Smooth muscle cell (in vitro differentiated cells): ENCODE data around the gene CENPN. TPM values are rescaled to one million over a fixed set of nuclear protein-coding genes. Genes with fewer than 3 reads are reported as not detected.

Experiments used
- DNase-seq: peaks from one replicate; lab custom pipeline; 2025; ENCODE audit not compliant: unreplicated experiment; lab: John Stamatoyannopoulos, UW
- H2AFZ ChIP-seq: fragments of 200-600 bp; sonication (generic); 2 replicates; pipeline ENCODE4 v1.6.0; 2016; ENCODE audit warnings: antibody characterized with exemption, low read depth, mild to moderate bottlenecking
- H3F3A ChIP-seq: fragments of 200-600 bp; sonication (generic); 2 replicates; pipeline ENCODE4 v1.6.0; 2017; ENCODE audit warnings: antibody characterized with exemption, low read depth
- H3K27ac ChIP-seq: fragments of 200-600 bp; sonication (generic); 2 replicates; pipeline ENCODE4 v1.5.1; 2016; ENCODE audit warnings: low read depth, mild to moderate bottlenecking
- H3K27me3 ChIP-seq: fragments of 200-600 bp; sonication (generic); 2 replicates; pipeline ENCODE4 v1.6.1; 2016; ENCODE audit warnings: low read depth, mild to moderate bottlenecking
- H3K36me3 ChIP-seq: fragments of 200-600 bp; sonication (generic); 2 replicates; pipeline ENCODE4 v1.5.1; 2016; ENCODE audit warnings: low read depth
- H3K4me1 ChIP-seq: fragments of 200-600 bp; sonication (generic); 2 replicates; pipeline ENCODE4 v1.5.1; 2016; ENCODE audit warnings: low read depth
- H3K4me2 ChIP-seq: fragments of 200-600 bp; sonication (generic); 2 replicates; pipeline ENCODE4 v1.6.0; 2016; ENCODE audit warnings: mild to moderate bottlenecking
- H3K4me3 ChIP-seq: fragments of 200-600 bp; sonication (generic); 2 replicates; pipeline ENCODE4 v1.5.1; 2016; ENCODE audit warnings: mild to moderate bottlenecking
- H3K79me2 ChIP-seq: fragments of 200-600 bp; sonication (generic); 2 replicates; pipeline ENCODE4 v1.6.0; 2016; ENCODE audit warnings: low read depth, mild to moderate bottlenecking
- H3K9ac ChIP-seq: fragments of 200-600 bp; sonication (generic); 2 replicates; pipeline ENCODE4 v1.6.0; 2016; ENCODE audit warnings: low read depth
- H3K9me3 ChIP-seq: fragments of 200-600 bp; sonication (generic); replicated peaks from 2 replicates; pipeline ENCODE4 v1.5.1; 2016; ENCODE audit warnings: low read depth
- H4K20me1 ChIP-seq: fragments of 200-600 bp; sonication (generic); 2 replicates; pipeline ENCODE4 v1.6.0; 2016; ENCODE audit warnings: low read depth
- CTCF ChIP-seq: fragments of 200-600 bp; sonication (generic); IDR thresholded peaks from 2 replicates; pipeline ENCODE4 v1.5.1; 2017; ENCODE audit warnings: borderline replicate concordance, mild to moderate bottlenecking, antibody characterized with exemption; ENCODE audit not compliant: insufficient read depth, poor library complexity, severe bottlenecking
- WGBS: methylation state at CpG from one replicate; pipeline ENCODE4 v1.1.7; 2016; ENCODE audit warnings: low lambda C conversion rate; 5-methylcytosine and 5-hydroxymethylcytosine counted together
- polyA plus RNA-seq: library from polyadenylated mRNA; unstranded; fragments of >200 nt; fragmentation: Nextera tagmentation; extraction: Ambion mirVana; gene quantifications from 2 replicates; pipeline ENCODE4 v1.2.1, GENCODE V29; 2016
- total RNA-seq: library from RNA; depleted of rRNA; stranded (reverse); fragments of >200 nt; gene quantifications from 2 replicates; pipeline ENCODE4 v1.2.3, GENCODE V29; 2014

CENPN gene
- total and polyA plus RNA-seq, 2 experiments from 2014 or later: 18.8 to 25.1 TPM

GRCh38 chr16:81003610-81004460, 3.2 kb upstream of the CENPN start:
- Histone ChIP-seq H3K36me3 (no peaks in the 10 kb centered on the region), H3K27ac (peak overlapping the region; percentile 64), H3K27me3 (no peaks in the 10 kb centered on the region), H2AFZ (no peak overlapping the region), H3K4me2 (peak overlapping the region; percentile 85), H4K20me1 (peaks cover 52% of the 10 kb centered on the region), H3K79me2 (peaks cover 77% of the 10 kb centered on the region), H3F3A (no peaks in the 10 kb centered on the region), H3K4me1 (peaks cover 14% of the 10 kb centered on the region), H3K9me3 (no peaks in the 10 kb centered on the region), H3K4me3 (no peak overlapping the region), H3K9ac (no peak overlapping the region)
- DNase-seq: no peak
- TF ChIP-seq CTCF: no peak
- 71% methylated on average over 11 of the region's 11 CpGs for WGBS

DNA sequence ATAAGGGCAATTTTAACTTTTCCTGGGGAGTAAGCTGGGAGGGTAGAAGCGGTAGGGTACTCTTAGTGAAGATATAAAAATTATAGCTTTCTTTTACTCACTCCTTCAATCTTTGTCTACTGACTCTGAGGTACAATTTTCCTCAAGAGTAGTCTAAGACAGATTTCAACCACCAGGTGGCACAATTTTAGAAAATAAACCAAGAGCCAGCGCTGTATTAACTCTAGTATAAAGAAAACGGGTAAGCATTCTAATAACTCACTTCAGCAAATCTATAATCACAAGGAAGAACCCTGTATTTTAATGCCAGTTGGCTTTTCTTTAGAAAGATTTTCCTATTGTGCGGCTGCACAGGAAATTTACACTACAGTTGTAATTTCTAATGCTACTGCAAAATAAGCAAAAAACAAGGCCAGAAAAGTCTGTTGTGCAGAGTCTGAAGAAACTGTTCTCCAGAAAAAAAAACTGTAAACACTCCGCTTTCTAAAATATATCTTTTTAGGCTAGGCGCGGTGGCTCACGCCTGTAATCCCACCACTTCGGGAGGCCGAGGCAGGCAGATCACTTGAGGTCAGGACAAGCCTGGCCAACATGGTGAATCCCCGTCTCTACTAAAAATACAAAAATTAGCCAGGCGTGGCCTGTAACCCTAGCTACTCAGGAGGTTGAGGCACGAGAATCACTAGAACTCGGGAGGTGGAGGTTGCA, 2.2 kb upstream of the CENPN start:
- no peaks in the 10 kb centered on the region for H3K36me3 ChIP-seq
- H3K27me3 ChIP-seq: no peaks in the 10 kb centered on the region
- no peaks in the 10 kb centered on the region for H3F3A ChIP-seq
- H4K20me1 ChIP-seq: peaks cover 48% of the 10 kb centered on the region
- H3K4me3 ChIP-seq: peak overlapping the region; percentile 88
- 49% methylated on average over 14 of the region's 14 CpGs for WGBS
- peak overlapping the region; percentile 85 for H3K4me2 ChIP-seq
- peak; percentile 65 for TF ChIP-seq CTCF
- no peaks in the 10 kb centered on the region for H3K9me3 ChIP-seq
- peak overlapping the region; percentile 64 for H3K27ac ChIP-seq
- peaks cover 14% of the 10 kb centered on the region for H3K4me1 ChIP-seq
- no peak overlapping the region for H3K9ac ChIP-seq
- no peak for DNase-seq
- peaks cover 67% of the 10 kb centered on the region for H3K79me2 ChIP-seq
- no peak overlapping the region for H2AFZ ChIP-seq

GRCh38 chr16:81005610-81006161, 1.3 kb upstream of the CENPN start:
- WGBS: 14% methylated on average over 18 of the region's 18 CpGs
- Histone ChIP-seq H3K4me2 (peak overlapping the region; percentile 85), H3K36me3 (no peaks in the 10 kb centered on the region), H3F3A (no peaks in the 10 kb centered on the region), H2AFZ (peak overlapping the region; percentile 54), H3K9ac (peak overlapping the region; percentile 98), H3K4me1 (peaks cover 14% of the 10 kb centered on the region), H3K9me3 (no peaks in the 10 kb centered on the region), H3K27ac (peak overlapping the region; percentile 99), H3K79me2 (peaks cover 59% of the 10 kb centered on the region), H3K4me3 (peak overlapping the region; percentile 88), H3K27me3 (no peaks in the 10 kb centered on the region), H4K20me1 (peaks cover 46% of the 10 kb centered on the region)
- no peak for DNase-seq
- no peak for TF ChIP-seq CTCF
